Measurements from ENCODE around the gene TMEM134. TPM values are rescaled to one million over a fixed set of nuclear protein-coding genes. Genes with fewer than 3 reads are reported as not detected.
A peak's percentile ranks its signal among the peaks of the same experiment; 100 is the strongest.

Gene TMEM134
- total and polyA plus RNA-seq, 9 of the 15 experiments (the other 6 are each of a cell fraction or from before 2014, with no cell fraction given): 0.63 to 48.4 (median 10.7) TPM

DNA sequence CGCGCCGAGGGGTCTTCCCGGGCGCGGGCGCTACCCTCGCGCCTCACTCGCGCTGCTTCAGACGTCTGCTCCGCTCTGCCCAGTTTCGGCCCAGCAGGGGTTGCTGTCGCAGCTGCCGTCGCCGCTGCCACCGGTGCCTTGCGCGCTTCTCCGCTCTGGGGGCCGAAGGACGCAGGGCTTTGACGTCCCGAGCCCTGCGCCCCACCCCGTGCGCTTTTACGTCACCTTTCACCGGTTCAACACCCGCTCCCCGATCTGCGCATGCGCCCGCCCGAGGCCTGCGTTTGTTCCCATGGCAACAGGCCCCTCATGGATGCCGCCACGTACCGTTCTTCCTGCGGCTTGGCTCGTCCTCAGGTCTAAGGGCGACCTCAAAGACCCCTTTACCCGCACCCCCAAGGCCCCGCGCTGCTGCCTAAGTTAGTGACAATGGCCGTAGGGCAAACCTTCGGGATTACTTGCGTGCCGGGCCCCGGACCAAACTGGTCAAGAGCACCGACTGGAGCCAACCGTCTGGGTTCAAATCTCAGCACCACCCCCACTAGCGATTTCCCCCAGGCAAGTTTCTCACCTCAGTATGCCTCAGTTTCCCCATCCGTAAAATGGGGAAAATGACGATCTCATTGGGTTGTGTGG lies 39.6 kb upstream of the TMEM134 start (continued):
- peak; percentile 61; the same call in 1 of the 2 replicates for TF ChIP-seq NR2C2 (CRISPR knock-in tag; IDR thresholded peaks at IDR 0.05)
- TF ChIP-seq NR2C2 (tag; IDR thresholded peaks at IDR 0.05): peak; percentile 91
- no peak for TF ChIP-seq POLR3A (IDR thresholded peaks at IDR 0.05; ENCODE audit: borderline replicate concordance, extremely low read depth, insufficient read depth, insufficient read length)
- TF ChIP-seq KDM4B (IDR thresholded peaks at IDR 0.05; ENCODE audit: borderline replicate concordance in 2 of 2, low read depth in 1 of 2): no peak
- no peak for TF ChIP-seq ZKSCAN1 (IDR thresholded peaks at IDR 0.05; ENCODE audit: low read depth, low read length)
- TF ChIP-seq, protein P1, sequence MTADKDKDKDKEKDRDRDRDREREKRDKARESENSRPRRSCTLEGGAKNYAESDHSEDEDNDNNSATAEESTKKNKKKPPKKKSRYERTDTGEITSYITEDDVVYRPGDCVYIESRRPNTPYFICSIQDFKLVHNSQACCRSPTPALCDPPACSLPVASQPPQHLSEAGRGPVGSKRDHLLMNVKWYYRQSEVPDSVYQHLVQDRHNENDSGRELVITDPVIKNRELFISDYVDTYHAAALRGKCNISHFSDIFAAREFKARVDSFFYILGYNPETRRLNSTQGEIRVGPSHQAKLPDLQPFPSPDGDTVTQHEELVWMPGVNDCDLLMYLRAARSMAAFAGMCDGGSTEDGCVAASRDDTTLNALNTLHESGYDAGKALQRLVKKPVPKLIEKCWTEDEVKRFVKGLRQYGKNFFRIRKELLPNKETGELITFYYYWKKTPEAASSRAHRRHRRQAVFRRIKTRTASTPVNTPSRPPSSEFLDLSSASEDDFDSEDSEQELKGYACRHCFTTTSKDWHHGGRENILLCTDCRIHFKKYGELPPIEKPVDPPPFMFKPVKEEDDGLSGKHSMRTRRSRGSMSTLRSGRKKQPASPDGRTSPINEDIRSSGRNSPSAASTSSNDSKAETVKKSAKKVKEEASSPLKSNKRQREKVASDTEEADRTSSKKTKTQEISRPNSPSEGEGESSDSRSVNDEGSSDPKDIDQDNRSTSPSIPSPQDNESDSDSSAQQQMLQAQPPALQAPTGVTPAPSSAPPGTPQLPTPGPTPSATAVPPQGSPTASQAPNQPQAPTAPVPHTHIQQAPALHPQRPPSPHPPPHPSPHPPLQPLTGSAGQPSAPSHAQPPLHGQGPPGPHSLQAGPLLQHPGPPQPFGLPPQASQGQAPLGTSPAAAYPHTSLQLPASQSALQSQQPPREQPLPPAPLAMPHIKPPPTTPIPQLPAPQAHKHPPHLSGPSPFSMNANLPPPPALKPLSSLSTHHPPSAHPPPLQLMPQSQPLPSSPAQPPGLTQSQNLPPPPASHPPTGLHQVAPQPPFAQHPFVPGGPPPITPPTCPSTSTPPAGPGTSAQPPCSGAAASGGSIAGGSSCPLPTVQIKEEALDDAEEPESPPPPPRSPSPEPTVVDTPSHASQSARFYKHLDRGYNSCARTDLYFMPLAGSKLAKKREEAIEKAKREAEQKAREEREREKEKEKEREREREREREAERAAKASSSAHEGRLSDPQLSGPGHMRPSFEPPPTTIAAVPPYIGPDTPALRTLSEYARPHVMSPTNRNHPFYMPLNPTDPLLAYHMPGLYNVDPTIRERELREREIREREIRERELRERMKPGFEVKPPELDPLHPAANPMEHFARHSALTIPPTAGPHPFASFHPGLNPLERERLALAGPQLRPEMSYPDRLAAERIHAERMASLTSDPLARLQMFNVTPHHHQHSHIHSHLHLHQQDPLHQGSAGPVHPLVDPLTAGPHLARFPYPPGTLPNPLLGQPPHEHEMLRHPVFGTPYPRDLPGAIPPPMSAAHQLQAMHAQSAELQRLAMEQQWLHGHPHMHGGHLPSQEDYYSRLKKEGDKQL (CRISPR knock-in tag; IDR thresholded peaks at IDR 0.05; ENCODE audit: borderline replicate concordance): no peak
- TF ChIP-seq SIN3B (IDR thresholded peaks at IDR 0.05; ENCODE audit: low read depth): peak; percentile 97
- TF ChIP-seq NELFE (IDR thresholded peaks at IDR 0.05; ENCODE audit: insufficient read depth, insufficient read length): no peak
- no peak for TF ChIP-seq ZNF561 (CRISPR knock-in tag; conservative IDR thresholded peaks at IDR 0.05)
- TF ChIP-seq, protein P2, sequence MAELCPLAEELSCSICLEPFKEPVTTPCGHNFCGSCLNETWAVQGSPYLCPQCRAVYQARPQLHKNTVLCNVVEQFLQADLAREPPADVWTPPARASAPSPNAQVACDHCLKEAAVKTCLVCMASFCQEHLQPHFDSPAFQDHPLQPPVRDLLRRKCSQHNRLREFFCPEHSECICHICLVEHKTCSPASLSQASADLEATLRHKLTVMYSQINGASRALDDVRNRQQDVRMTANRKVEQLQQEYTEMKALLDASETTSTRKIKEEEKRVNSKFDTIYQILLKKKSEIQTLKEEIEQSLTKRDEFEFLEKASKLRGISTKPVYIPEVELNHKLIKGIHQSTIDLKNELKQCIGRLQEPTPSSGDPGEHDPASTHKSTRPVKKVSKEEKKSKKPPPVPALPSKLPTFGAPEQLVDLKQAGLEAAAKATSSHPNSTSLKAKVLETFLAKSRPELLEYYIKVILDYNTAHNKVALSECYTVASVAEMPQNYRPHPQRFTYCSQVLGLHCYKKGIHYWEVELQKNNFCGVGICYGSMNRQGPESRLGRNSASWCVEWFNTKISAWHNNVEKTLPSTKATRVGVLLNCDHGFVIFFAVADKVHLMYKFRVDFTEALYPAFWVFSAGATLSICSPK (IDR thresholded peaks at IDR 0.05; ENCODE audit: borderline replicate concordance): no peak
- peak; percentile 14 for TF ChIP-seq HMGN3 (IDR thresholded peaks at IDR 0.05; ENCODE audit: borderline replicate concordance, extremely low read depth, insufficient read length, low read depth, low read length)
- no peak for TF ChIP-seq ZNF75A (CRISPR knock-in tag; IDR thresholded peaks at IDR 0.05)
- TF ChIP-seq, protein P3, sequence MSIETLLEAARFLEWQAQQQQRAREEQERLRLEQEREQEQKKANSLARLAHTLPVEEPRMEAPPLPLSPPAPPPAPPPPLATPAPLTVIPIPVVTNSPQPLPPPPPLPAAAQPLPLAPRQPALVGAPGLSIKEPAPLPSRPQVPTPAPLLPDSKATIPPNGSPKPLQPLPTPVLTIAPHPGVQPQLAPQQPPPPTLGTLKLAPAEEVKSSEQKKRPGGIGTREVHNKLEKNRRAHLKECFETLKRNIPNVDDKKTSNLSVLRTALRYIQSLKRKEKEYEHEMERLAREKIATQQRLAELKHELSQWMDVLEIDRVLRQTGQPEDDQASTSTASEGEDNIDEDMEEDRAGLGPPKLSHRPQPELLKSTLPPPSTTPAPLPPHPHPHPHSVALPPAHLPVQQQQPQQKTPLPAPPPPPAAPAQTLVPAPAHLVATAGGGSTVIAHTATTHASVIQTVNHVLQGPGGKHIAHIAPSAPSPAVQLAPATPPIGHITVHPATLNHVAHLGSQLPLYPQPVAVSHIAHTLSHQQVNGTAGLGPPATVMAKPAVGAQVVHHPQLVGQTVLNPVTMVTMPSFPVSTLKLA (conservative IDR thresholded peaks at IDR 0.05): peak; percentile 79 to 94
- TF ChIP-seq THRAP3 (IDR thresholded peaks at IDR 0.05; ENCODE audit: borderline replicate concordance): no peak
- TF ChIP-seq ZSCAN29 (IDR thresholded peaks at IDR 0.05): no peak
- TF ChIP-seq ZNF766 (CRISPR knock-in tag; conservative IDR thresholded peaks at IDR 0.05): no peak

All from K562 (cell line).